H1 (cell line): Measurements from ENCODE around the gene SLC35D3. TPM values are rescaled to one million over a fixed set of nuclear protein-coding genes. Genes with fewer than 3 reads are reported as not detected.

Experiments used
- ASH2L ChIP-seq: fragments of 200-600, 300-600 bp; sonication (generic); IDR thresholded peaks from one replicate; pipeline ENCODE4 v1.7.1; 2017; ENCODE audit warnings: low read length
- BCL11A ChIP-seq, 2 experiments: IDR thresholded peaks; one replicate each; pipeline ENCODE4 v1.6.1; 2011; ENCODE audit warnings: low read depth in 2 of 2, low read length in 2 of 2, mild to moderate bottlenecking in 2 of 2
- CREB1 ChIP-seq: IDR thresholded peaks from 2 replicates; pipeline ENCODE4 v1.6.1; 2012; ENCODE audit warnings: inconsistent platforms
- JUN ChIP-seq: IDR thresholded peaks from 2 replicates; pipeline ENCODE4 v1.6.1; 2011; ENCODE audit warnings: low read depth, mild to moderate bottlenecking, improper control_type of control experiment, low read length
- MAFK ChIP-seq: IDR thresholded peaks from 2 replicates; pipeline ENCODE4 v1.6.1; 2012; ENCODE audit warnings: low read depth, mild to moderate bottlenecking, improper control_type of control experiment, low read length
- RBBP5 ChIP-seq: IDR thresholded peaks from 2 replicates; pipeline ENCODE4 v1.7.1; 2012; ENCODE audit warnings: low read depth, mild to moderate bottlenecking, inconsistent platforms, low read length, moderate library complexity, borderline replicate concordance
- SP2 ChIP-seq: IDR thresholded peaks from 2 replicates; pipeline ENCODE4 v1.6.1; 2012; ENCODE audit warnings: mild to moderate bottlenecking, low read length, inconsistent platforms
- polyA plus RNA-seq, 7 experiments: library from polyadenylated mRNA; depleted of rRNA in 3 of 7; stranded (reverse) in 5 of 7; unstranded in 2 of 7; fragments of >200 nt in 5 of 7; fragments of 200-250 nt in 2 of 7; gene quantifications; 1 replicate in 5 of 7; 2 replicates in 1 of 7; 4 replicates in 1 of 7; pipeline versions ENCODE4 v1.2.1 to v1.2.3, GENCODE V29; 2011 to 2013; ENCODE audit warnings: missing spikeins in 2 of 7, mixed read lengths in 2 of 7
- total RNA-seq: library from RNA; stranded (reverse); fragmentation: NEBNext Ultra II Directional; extraction: Animal tissue kit (Norgen Biotek cat#: 25700); gene quantifications from 2 replicates; pipeline ENCODE4 v1.2.1, GENCODE V29; 2021

Gene SLC35D3
- total and polyA plus RNA-seq, 2 of the 8 experiments (the other 6 are each of a cell fraction or from before 2014, with no cell fraction given): 0.27 to 0.39 TPM

- TF ChIP-seq RBBP5: no peak
- no peak for TF ChIP-seq JUN
- no peak for TF ChIP-seq MAFK
- TF ChIP-seq SP2: no peak
- no peak for TF ChIP-seq CREB1
- no peak for TF ChIP-seq BCL11A (IDR thresholded peaks at IDR 0.05; ENCODE audit: low read depth in 2 of 2, low read length in 2 of 2)
- TF ChIP-seq ASH2L: no peak
Observed at GRCh38 chr6:136895901-136896300, 26.2 kb upstream of the SLC35D3 start (continued).
